Femur (tissue), 1 donor: ENCODE measurements around the gene LACRT.
A peak's percentile ranks its signal among the peaks of the same experiment; 100 is the strongest.

Experiments
- DNase-seq: peaks from one replicate; pipeline ENCODE4 v3.0.0-alpha.2; 2017

Gene LACRT

GRCh38 chr12:54598970-54599369 is 35.7 kb downstream of the LACRT start:
- DNase-seq, result no peak

- DNase-seq, result peak; percentile 67
Observed at GRCh38 chr12:54596526-54596946, 38.2 kb downstream of the LACRT start.

- DNase-seq, result no peak
Observed at GRCh38 chr12:54595471-54595870, 39.2 kb downstream of the LACRT start.

GRCh38 chr12:54593725-54594124 is 41.0 kb downstream of the LACRT start:
- DNase-seq, result no peak

GRCh38 chr12:54593135-54593534 is 41.6 kb downstream of the LACRT start:
- DNase-seq, result no peak

- no peak for DNase-seq
Observed at GRCh38 chr12:54592316-54592715, 42.4 kb downstream of the LACRT start.

- DNase-seq, result no peak
Observed at GRCh38 chr12:54590978-54591591, 43.6 kb downstream of the LACRT start.

- no peak for DNase-seq
Observed at GRCh38 chr12:54589964-54590363, 44.7 kb downstream of the LACRT start.

- DNase-seq, result no peak
Observed at GRCh38 chr12:54588890-54589267, 45.8 kb downstream of the LACRT start.

- DNase-seq, result peak; percentile 40
Observed at GRCh38 chr12:54588110-54588889, 46.4 kb downstream of the LACRT start, which contains the start of gene PPP1R1A. Gene PPP1R1A (minus strand): TSS chr12:54588659. CDS start chr12:54588488, 171 bp downstream.

- peak; percentile 65 for DNase-seq
Observed at GRCh38 chr12:54587315-54587873, 47.3 kb downstream of the LACRT start.

GRCh38 chr12:54586620-54587019 is 48.1 kb downstream of the LACRT start:
- no peak for DNase-seq

GRCh38 chr12:54585243-54585642 is 49.5 kb downstream of the LACRT start:
- DNase-seq, result no peak

GRCh38 chr12:54584128-54584527 is 50.6 kb downstream of the LACRT start:
- DNase-seq, result no peak

GRCh38 chr12:54583726-54584125 is 51.0 kb downstream of the LACRT start:
- DNase-seq, result no peak

- no peak for DNase-seq
Observed at GRCh38 chr12:54581412-54581811, 53.3 kb downstream of the LACRT start.
